GM18861 (cell line): Measurements from ENCODE around the gene PCDH15.
"Not testable (repeated sequence)": the region's sequence is repeated elsewhere in the genome, so short reads cannot be mapped to it uniquely, and the experiment has no call there.

Source experiments
- ATAC-seq: cut with Tn5 transposase; IDR thresholded peaks from one replicate; pipeline ENCODE4 v1.9.1; 2021; ENCODE audit not compliant: unreplicated experiment

PCDH15 gene

GRCh38 chr10:54002077-54002476, 799.0 kb downstream of the PCDH15 start:
- ATAC-seq = no peak

GRCh38 chr10:53997953-53998352, 803.1 kb downstream of the PCDH15 start:
- ATAC-seq = no peak

GRCh38 chr10:53990799-53991238, 810.2 kb downstream of the PCDH15 start:
- ATAC-seq = no peak

DNA sequence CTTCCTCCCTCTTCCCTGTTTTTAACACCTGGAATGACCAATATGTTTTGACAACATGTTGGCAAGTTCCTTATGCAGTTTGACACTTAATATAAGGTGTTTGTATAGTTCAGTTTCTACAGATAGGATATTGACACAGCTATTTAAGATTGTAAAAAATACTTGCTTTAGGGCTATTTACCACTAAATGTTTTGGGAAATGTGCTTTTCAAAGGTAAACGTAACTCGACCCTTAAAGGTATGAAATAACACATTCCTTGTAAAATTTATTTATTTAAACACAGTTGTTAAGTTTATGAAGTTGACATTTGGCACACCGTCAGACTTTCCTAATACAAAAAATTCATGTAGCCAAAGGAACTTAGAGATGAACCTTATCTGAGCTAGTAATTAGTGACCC, 817.6 kb downstream of the PCDH15 start:
- ATAC-seq = no peak

DNA sequence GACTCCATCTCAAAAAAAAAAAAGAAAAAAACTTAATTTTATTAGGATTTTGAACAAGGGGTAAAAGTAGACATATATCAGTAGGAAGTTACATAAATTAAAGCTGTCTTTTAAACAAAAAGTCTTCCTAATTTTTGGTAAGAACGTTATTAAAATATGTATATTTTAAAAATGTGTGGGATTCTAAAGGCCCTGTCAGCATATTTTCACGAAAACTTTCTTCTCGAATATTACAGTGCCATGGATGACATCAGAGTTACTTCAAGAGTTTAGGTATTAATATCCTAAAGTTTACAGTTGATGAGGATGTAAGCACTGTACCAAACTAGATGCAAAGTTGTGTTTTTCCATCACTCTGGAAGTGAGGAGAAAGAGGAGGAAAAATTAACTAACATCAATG, 820.8 kb downstream of the PCDH15 start:
- no peak for ATAC-seq

- no peak for ATAC-seq
Measured at GRCh38 chr10:53978301-53978700, 822.7 kb downstream of the PCDH15 start.

DNA sequence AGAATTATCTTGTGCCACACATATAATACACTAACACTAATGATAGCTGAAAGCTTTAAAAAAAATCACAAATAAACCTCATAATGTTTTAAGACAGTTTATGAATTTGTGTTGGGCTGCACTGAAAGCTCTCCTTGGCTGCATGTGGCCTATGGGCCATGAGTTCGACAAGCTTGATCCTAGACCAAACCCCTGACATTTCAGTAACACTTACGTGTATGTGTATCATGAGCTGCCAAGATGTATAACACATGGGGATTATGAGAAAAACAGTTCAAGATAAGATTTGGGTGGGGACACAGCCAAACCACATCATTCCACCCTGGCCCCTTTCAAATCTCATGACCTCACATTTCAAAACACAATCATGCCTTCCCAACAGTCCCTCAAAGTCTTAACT, 823.8 kb downstream of the PCDH15 start:
- ATAC-seq = no peak

DNA sequence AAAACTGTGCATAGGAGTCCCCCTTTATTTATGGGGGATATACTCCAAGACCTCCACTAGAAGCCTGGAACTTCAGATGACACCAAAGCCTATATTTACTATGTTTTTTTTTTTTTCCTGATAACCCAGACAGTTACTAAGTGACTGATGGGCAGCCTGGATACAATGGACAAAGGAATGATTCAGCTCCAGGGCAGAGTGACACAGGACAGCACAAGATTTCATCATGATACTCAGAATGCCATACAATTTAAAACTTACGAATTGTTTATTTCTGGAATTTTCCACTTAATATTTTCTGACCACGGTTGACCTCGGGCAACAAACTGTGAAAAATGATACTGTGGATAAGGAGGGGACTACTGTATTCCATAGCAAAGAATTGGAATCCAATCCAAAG, 843.6 kb downstream of the PCDH15 start:
- no peak for ATAC-seq

GRCh38 chr10:53955091-53955490, 845.9 kb downstream of the PCDH15 start:
- no peak for ATAC-seq

DNA sequence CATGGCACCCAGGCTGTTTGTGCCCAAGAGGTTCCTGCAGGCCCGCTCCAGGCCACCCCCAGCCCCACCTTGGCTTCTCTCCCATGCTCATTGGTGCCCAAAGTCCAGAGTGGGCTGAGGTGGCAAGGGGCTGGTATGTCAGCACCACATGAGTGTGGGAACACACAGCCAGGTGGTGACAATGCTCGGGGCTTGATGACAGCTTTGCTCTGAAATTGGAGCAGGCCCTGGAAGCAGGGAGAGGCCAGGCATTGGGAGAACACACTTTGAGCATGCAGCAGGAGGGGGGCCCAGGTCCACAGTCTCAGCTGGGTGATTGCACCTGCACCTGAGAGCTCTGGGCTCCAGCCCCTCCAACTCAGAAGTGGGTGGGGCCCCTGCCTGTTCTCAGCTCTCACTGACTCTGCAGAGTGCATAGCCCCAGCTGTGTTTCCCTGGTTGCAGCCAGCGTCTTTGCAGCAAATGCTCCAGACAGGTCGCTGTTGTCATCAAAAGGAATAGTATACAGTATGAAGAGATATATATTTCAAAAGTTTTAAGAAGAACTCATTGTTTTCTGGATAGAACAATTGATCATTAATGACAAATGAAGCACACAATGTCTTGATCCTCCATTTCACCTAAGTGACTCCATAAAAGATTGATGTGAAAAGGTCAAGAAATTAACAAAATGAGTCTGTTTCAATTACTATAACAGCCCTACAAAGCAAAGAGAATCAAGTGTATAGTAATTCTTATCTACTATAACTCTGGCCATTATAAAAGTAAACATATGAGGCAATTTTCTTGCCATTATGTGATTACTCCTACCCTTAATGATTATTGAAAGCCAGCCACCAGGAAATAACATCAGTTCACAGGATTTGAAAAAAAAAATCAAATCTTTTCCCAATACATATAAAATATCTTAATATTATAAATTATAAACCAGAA, 848.1 kb downstream of the PCDH15 start:
- ATAC-seq = no peak

- ATAC-seq = no peak
Measured at GRCh38 chr10:53939654-53940053, 861.4 kb downstream of the PCDH15 start.

GRCh38 chr10:53930648-53931047, 870.4 kb downstream of the PCDH15 start:
- ATAC-seq = no peak

DNA sequence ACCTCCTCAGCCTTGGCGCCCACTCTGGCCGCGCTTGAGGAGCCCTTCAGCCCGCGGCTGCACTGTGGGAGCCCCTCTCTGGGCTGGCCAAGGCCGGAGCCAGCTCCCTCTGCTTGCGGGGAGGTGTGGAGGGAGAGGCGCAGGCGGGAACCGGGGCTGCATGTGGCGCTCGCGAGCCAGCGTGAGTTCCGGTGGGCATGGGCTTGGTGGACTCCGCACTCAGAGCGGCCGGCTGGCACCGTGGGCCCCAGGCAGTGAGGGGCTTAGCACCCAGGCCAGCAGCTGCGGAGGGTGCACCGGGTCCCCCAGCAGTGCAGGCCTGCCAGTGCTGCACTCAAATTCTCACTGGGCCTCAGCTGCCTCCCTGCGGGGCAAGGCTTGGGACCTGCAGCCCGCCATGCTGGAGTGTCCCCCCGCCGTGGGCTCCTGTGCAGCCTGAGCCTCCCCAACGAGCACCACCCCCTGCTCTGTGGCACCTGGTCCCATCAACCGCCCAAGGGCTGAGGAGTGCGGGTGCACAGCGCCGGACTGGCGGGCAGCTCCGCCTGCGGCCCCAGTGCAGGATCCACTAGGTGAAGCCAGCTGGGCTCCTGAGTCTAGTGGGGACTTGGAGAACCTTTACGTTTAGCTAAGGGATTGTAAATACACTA, 876.9 kb downstream of the PCDH15 start:
- ATAC-seq = not testable (repeated sequence)

DNA sequence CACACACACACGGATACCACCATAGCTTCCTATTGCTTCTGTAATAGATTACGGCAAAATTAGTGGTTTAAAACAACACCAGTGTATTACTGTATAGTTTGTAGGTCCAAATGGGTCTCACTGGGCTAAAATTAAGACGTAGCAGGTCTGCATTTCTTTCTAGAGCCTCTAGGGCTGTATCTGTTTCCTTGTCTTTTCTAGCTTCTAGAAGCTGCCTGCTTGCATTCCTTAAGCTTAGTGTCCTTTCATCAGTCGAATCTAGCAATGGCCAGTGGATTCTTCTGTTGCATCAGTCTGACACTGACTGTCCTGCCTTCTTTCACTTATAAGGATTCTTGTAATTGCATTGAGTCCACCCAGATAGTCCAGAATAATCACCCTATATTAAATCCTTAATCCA, 882.3 kb downstream of the PCDH15 start:
- ATAC-seq = no peak

- no peak for ATAC-seq
Measured at GRCh38 chr10:53909791-53910190, 891.2 kb downstream of the PCDH15 start.

GRCh38 chr10:53904506-53905241, 896.4 kb downstream of the PCDH15 start:
- ATAC-seq = no peak

DNA sequence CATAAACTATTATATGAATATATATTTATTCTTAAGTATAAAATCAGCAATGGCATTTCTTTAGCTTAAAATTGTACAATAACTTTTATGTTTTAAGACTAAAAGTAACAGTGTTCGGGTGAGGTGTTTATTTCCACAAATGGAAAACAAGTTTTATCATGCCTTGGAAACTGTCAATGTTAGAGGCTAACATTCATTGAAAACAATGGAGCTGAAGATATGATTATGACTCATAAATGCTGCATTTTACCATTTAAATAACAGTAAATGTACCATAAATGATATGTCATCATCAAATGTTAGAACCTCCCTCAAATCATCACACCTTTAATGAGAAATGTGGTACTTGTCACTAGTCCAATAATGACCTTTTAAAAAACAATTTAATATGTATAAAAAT, 897.3 kb downstream of the PCDH15 start:
- no peak for ATAC-seq

- no peak for ATAC-seq
Measured at GRCh38 chr10:53899463-53900160, 901.4 kb downstream of the PCDH15 start.

- ATAC-seq = no peak
Measured at GRCh38 chr10:53898532-53898931, 902.5 kb downstream of the PCDH15 start.

DNA sequence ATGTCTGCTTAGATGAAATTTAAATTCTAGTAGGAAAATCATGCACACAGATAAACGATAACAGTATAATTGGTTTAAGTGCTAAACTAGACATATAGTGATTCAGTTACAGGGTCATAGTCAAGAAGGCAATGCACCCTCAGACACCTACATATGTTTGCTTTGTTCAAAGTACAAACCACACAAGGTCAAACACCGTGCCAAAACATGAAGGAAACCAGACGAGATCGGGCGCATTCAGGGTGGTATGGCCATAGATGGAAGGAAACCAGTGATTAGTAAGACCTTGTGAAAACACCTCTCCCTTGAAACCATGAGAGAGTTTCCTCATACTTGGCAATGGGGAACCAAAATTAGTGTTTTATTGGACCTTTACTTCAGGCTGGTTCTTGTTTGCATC, 906.9 kb downstream of the PCDH15 start:
- no peak for ATAC-seq

GRCh38 chr10:53893061-53893460, 908.0 kb downstream of the PCDH15 start:
- ATAC-seq = no peak
